SU-DHL-6 (cell line): ENCODE data around the gene SLC13A1.

ENCODE experiments used
- H2AFZ ChIP-seq: fragments of 200-600 bp; sonication (generic); 2 replicates; pipeline ENCODE4 v1.6.1; 2014; ENCODE audit warnings: low read depth, mild to moderate bottlenecking, moderate library complexity, mixed read lengths, antibody characterized with exemption, low read length; ENCODE audit not compliant: severe bottlenecking
- H3F3A ChIP-seq: fragments of 200-600 bp; shearing (Covaris generic); 2 replicates; pipeline ENCODE4 v1.6.0; 2016; ENCODE audit warnings: antibody characterized with exemption, mild to moderate bottlenecking; ENCODE audit not compliant: insufficient read depth
- H3K27ac ChIP-seq: fragments of 200-600 bp; sonication (generic); 2 replicates; pipeline ENCODE4 v1.5.1; 2016; ENCODE audit warnings: low read depth, mild to moderate bottlenecking, low read length, moderate library complexity, mixed read lengths
- H3K27me3 ChIP-seq: fragments of 200-600 bp; sonication (generic), shearing (Covaris generic); 2 replicates; pipeline ENCODE4 v1.6.0; 2014; ENCODE audit warnings: mild to moderate bottlenecking, low read length
- H3K36me3 ChIP-seq: fragments of 200-600 bp; sonication (generic); 2 replicates; pipeline ENCODE4 v1.6.1; 2014; ENCODE audit warnings: mild to moderate bottlenecking, low read length, mixed read lengths
- H3K4me2 ChIP-seq: fragments of 300-600, 200-600 bp; shearing (Covaris generic), sonication (generic); 2 replicates; pipeline ENCODE4 v1.6.0; 2014; ENCODE audit warnings: low read length, low read depth, mild to moderate bottlenecking; ENCODE audit not compliant: poor library complexity, severe bottlenecking
- H3K4me3 ChIP-seq: fragments of 200-600 bp; sonication (generic); 2 replicates; pipeline ENCODE4 v1.5.1; 2014; ENCODE audit warnings: antibody characterized with exemption, low read length, mild to moderate bottlenecking, mixed read lengths; ENCODE audit not compliant: insufficient read depth, poor library complexity, severe bottlenecking
- H3K79me2 ChIP-seq: fragments of 200-600 bp; sonication (generic); 2 replicates; pipeline ENCODE4 v1.6.1; 2014; ENCODE audit warnings: mild to moderate bottlenecking, low read length, moderate library complexity; ENCODE audit not compliant: insufficient read depth
- H3K9ac ChIP-seq: fragments of 200-600 bp; sonication (generic); 2 replicates; pipeline ENCODE4 v1.7.0; 2014; ENCODE audit warnings: mild to moderate bottlenecking, low read length
- H3K9me2 ChIP-seq: fragments of 200-600 bp; sonication (generic); replicated peaks from 2 replicates; pipeline ENCODE4 v1.6.1; 2014; ENCODE audit warnings: low read length; ENCODE audit not compliant: insufficient read depth
- H3K9me3 ChIP-seq: fragments of 200-600 bp; sonication (generic); 2 replicates; pipeline ENCODE4 v1.6.1; 2014; ENCODE audit warnings: low read length, mixed read lengths; ENCODE audit not compliant: insufficient read depth
- H4K20me1 ChIP-seq: fragments of 200-600 bp; sonication (generic); 2 replicates; pipeline ENCODE4 v1.6.1; 2014; ENCODE audit warnings: low read depth, mild to moderate bottlenecking, antibody characterized with exemption, low read length, moderate library complexity, mixed read lengths
- CTCF ChIP-seq: fragments of 200-600 bp; sonication (generic); IDR thresholded peaks from one replicate; pipeline ENCODE4 v1.5.1; 2017; ENCODE audit warnings: antibody characterized with exemption, mild to moderate bottlenecking, low read length, moderate library complexity; ENCODE audit not compliant: insufficient read depth, poor library complexity, severe bottlenecking
- EZH2phosphoT487 ChIP-seq: fragments of 200-600 bp; sonication (generic), shearing (Covaris generic); conservative IDR thresholded peaks from 2 replicates; pipeline ENCODE4 v1.6.1; 2018; ENCODE audit warnings: mild to moderate bottlenecking, antibody characterized with exemption, low read length, moderate library complexity, mixed read lengths

Gene SLC13A1

GRCh38 chr7:123199883-123200282, at the start of gene SLC13A1:
Gene SLC13A1, minus strand, starts transcription at chr7:123199969. Its CDS starts 23 bp downstream, at chr7:123199946.
- Histone ChIP-seq H3K9me3 (no peaks in the 10 kb centered on the region), H3K4me2 (no peak within 1 kb of the TSS), H3F3A (no peaks in the 10 kb centered on the region), H2AFZ (no peak within 1 kb of the TSS), H3K36me3 (no peaks in the 10 kb centered on the region), H3K9me2 (no peaks in the 10 kb centered on the region), H3K27ac (no peak within 1 kb of the TSS), H3K4me3 (no peak within 1 kb of the TSS), H3K27me3 (no peaks in the 10 kb centered on the region), H3K79me2 (no peaks in the 10 kb centered on the region), H4K20me1 (no peaks in the 10 kb centered on the region), H3K9ac (no peak within 1 kb of the TSS)
- TF ChIP-seq EZH2phosphoT487 (no peak), CTCF (no peak)

GRCh38 chr7:123244768-123245167, 45.0 kb upstream of the SLC13A1 start:
- H3K36me3 ChIP-seq, result no peaks in the 10 kb centered on the region
- TF ChIP-seq EZH2phosphoT487, result no peak
- TF ChIP-seq CTCF, result no peak
- no peak overlapping the region for H3K9ac ChIP-seq
- H3K4me3 ChIP-seq, result no peak overlapping the region
- H3K27me3 ChIP-seq, result no peaks in the 10 kb centered on the region
- H3F3A ChIP-seq, result no peaks in the 10 kb centered on the region
- H3K79me2 ChIP-seq, result no peaks in the 10 kb centered on the region
- H3K27ac ChIP-seq, result no peak overlapping the region
- no peaks in the 10 kb centered on the region for H3K9me3 ChIP-seq
- H2AFZ ChIP-seq, result no peak overlapping the region
- H3K9me2 ChIP-seq, result no peaks in the 10 kb centered on the region
- H3K4me2 ChIP-seq, result no peak overlapping the region
- H4K20me1 ChIP-seq, result no peaks in the 10 kb centered on the region

GRCh38 chr7:123242467-123243092, 42.8 kb upstream of the SLC13A1 start:
- H2AFZ ChIP-seq, result no peak overlapping the region

More at GRCh38 chr7:123242467-123243092, 42.8 kb upstream of the SLC13A1 start:
- Histone ChIP-seq H3K27me3 (no peaks in the 10 kb centered on the region), H4K20me1 (no peaks in the 10 kb centered on the region), H3K79me2 (no peaks in the 10 kb centered on the region), H3K9me3 (no peaks in the 10 kb centered on the region), H3F3A (no peaks in the 10 kb centered on the region), H3K36me3 (no peaks in the 10 kb centered on the region), H3K27ac (no peak overlapping the region), H3K4me3 (no peak overlapping the region), H3K9me2 (no peaks in the 10 kb centered on the region), H3K4me2 (no peak overlapping the region), H3K9ac (no peak overlapping the region)
- TF ChIP-seq CTCF, result no peak
- no peak for TF ChIP-seq EZH2phosphoT487
